ENCODE results near the gene COPS6. TPM values are rescaled to one million over a fixed set of nuclear protein-coding genes. Genes with fewer than 3 reads are reported as not detected.

Gene COPS6
- total and polyA plus RNA-seq, 2 of the 4 experiments (the other 2 are of a cell fraction): 185 to 325 TPM

DNA sequence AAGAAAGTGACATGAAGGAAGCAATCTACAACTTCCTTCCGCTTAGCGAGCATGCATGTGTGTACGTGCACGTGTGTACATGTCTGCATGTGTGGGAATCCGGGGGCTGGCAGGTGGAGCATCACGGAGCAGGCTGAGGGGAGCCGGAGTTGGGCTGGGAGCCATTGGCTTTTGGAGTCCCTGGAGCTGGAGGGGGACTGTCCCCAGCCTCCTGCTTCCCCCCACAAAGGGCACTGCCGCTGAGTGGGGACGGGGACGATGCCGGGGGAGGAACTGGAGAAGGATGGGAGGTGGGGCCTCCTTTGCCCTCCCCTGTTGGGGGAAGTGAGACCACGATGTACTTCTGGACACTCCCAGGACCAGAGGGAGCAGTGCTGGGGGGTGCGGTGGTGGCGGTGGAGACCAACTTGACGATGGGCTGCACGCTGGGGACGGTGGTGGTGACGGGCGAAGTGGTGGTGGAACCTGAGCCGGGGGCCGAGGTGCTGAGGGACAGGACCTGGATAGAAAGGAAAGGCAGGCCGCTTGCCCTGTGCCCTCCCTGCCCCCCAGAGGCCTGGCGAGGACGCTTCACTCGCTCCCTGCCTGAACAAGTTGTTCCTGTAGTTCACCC is 18.5 kb downstream of the COPS6 start:
- peaks cover 5 to 18% of the 10 kb centered on the region in 2 experiments for H3K79me1 ChIP-seq (ENCODE audit: low read depth in 1 of 2, low read length in 2 of 2)
- peaks cover 5% of the 10 kb centered on the region; the same call in 1 of the 2 replicates for H3K9me1 ChIP-seq (ENCODE audit: insufficient read depth, low read length)
- dilution Hi-C loops (cut with HindIII; ENCODE audit: low sequenced_read_pairs, unreplicated experiment): no loop called here
- H2AK9ac ChIP-seq (replicated peaks; ENCODE audit: low read depth, low read length, poor library complexity): no peak overlapping the region
- H2BK5ac ChIP-seq (ENCODE audit: low read depth, low read length, poor library complexity, severe bottlenecking): no peak overlapping the region
- BruUV-seq (replicated peaks): TSS peak; percentile 97
- no peak overlapping the region for H3K4ac ChIP-seq (ENCODE audit: low read depth, low read length)
- CTCF ChIA-PET: no interaction called here
- H3K56ac ChIP-seq (ENCODE audit: extremely low read depth, insufficient read depth, low read length): no peak overlapping the region
- H3K4me2 ChIP-seq (ENCODE audit: low read depth, low read length): no peak overlapping the region
- no peak overlapping the region for H3K27ac ChIP-seq (ENCODE audit: insufficient read depth, low read length)
- H3K4me3 ChIP-seq (ENCODE audit: insufficient read depth, low read depth, low read length): no peak overlapping the region
- H3K14ac ChIP-seq (replicated peaks; ENCODE audit: low read depth, low read length): no peak overlapping the region
- no peak for TF ChIP-seq CEBPB (IDR thresholded peaks at IDR 0.05; ENCODE audit: low read depth, low read length)
- no peak for TF ChIP-seq NFE2L2 (IDR thresholded peaks at IDR 0.05; ENCODE audit: low read depth, low read length)
- no peak for TF ChIP-seq FOS (IDR thresholded peaks at IDR 0.05; ENCODE audit: low read depth, low read length)
- TF ChIP-seq MXI1 (IDR thresholded peaks at IDR 0.05; ENCODE audit: borderline replicate concordance, low read depth, low read length): no peak
- TF ChIP-seq RCOR1 (IDR thresholded peaks at IDR 0.05; ENCODE audit: insufficient replicate concordance, low read length): no peak
- in situ Hi-C loops (cut with MboI; ENCODE audit: low sequenced_read_pairs): no loop called here
- no peak overlapping the region for H4K5ac ChIP-seq (ENCODE audit: low read depth, low read length)
- peaks cover 64% of the 10 kb centered on the region for H3K36me3 ChIP-seq (ENCODE audit: control insufficient read depth, insufficient read depth, low read length)
- no peak overlapping the region for H3K18ac ChIP-seq (ENCODE audit: low read depth, low read length)
- H4K20me1 ChIP-seq (ENCODE audit: insufficient read depth, low read length): peaks cover 3% of the 10 kb centered on the region; the same call in 1 of the 2 replicates
- H2AK5ac ChIP-seq (ENCODE audit: low read depth, low read length): no peak overlapping the region
- no peak overlapping the region for H3K23ac ChIP-seq (ENCODE audit: low read depth, low read length)
- POLR2A ChIA-PET (ENCODE audit: unreplicated experiment): no interaction called here
- no peak overlapping the region for H2AFZ ChIP-seq (replicated peaks; ENCODE audit: low read length, poor library complexity)
- DNase-seq: no peak
- intact Hi-C loops (cut with micrococcal nuclease): no loop called here
- ATAC-seq (ENCODE audit: low read depth): no peak
- H3K27me3 ChIP-seq (ENCODE audit: control insufficient read depth, insufficient read depth, low read length): no peaks in the 10 kb centered on the region
- no peak overlapping the region for H4K8ac ChIP-seq (ENCODE audit: low read depth in 2 of 2, low read length in 2 of 2)
- no peak overlapping the region for H3K9ac ChIP-seq (ENCODE audit: low read depth, low read length)
- no peak overlapping the region for H2BK20ac ChIP-seq (ENCODE audit: low read depth, low read length)
- H2BK15ac ChIP-seq (ENCODE audit: low read depth, low read length): no peak overlapping the region
- H3K9me3 ChIP-seq (ENCODE audit: control insufficient read depth, insufficient read depth, low read length): no peaks in the 10 kb centered on the region
- no peak overlapping the region for H4K91ac ChIP-seq (ENCODE audit: insufficient read depth, low read depth, low read length)
- H2BK120ac ChIP-seq (ENCODE audit: low read depth, low read length): no peak overlapping the region
- WGBS, 2 experiments (ENCODE audit: extremely low coverage in 2 of 2, insufficient read length in 1 of 2): 82% methylated on average over 14 of the region's 25 CpGs; no CpG with 5 or more reads in 1 of the 2 experiments
- H3K4me1 ChIP-seq (ENCODE audit: control insufficient read depth, insufficient read depth, low read length): peaks cover 7% of the 10 kb centered on the region
